Heart left ventricle (tissue), 16 donors: ENCODE measurements around the gene VAV1. TPM values are rescaled to one million over a fixed set of nuclear protein-coding genes. Genes with fewer than 3 reads are reported as not detected.

Experiments used
- ATAC-seq, 4 donors: fragments of 200-7000 bp; cut with Tn5 transposase; one replicate each; pipeline ENCODE4 v1.9.1; 2020 to 2022; ENCODE audit warnings: moderate library complexity in 4 of 4, mild to moderate bottlenecking in 3 of 4, moderate number of reproducible peaks in 1 of 4
- DNase-seq, 5 donors: peaks; one replicate each; pipeline ENCODE4 v3.0.0-alpha.2; 2020
- H3K27ac ChIP-seq, 12 donors: fragments of 200-600 bp; sonication (generic) in 4 of 12; one replicate each; pipeline versions ENCODE4 v1.5.0 to v1.8.0; 2016 to 2022; ENCODE audit warnings: mild to moderate bottlenecking in 2 of 12
- H3K27me3 ChIP-seq, 9 donors: fragments of 200-600 bp; sonication (generic) in 2 of 9; one replicate each; pipeline versions ENCODE4 v1.5.1 to v1.8.0; 2016 to 2022; ENCODE audit warnings: mild to moderate bottlenecking in 3 of 9
- H3K36me3 ChIP-seq, 9 donors: fragments of 200-600 bp; sonication (generic) in 2 of 9; one replicate each; pipeline versions ENCODE4 v1.5.0 to v1.8.0; 2018 to 2022; ENCODE audit warnings: mild to moderate bottlenecking in 2 of 9
- H3K4me1 ChIP-seq, 12 donors: fragments of 200-600 bp; sonication (generic) in 4 of 12; one replicate each; pipeline versions ENCODE4 v1.5.0 to v1.8.0; 2016 to 2022; ENCODE audit warnings: mild to moderate bottlenecking in 3 of 12
- H3K4me3 ChIP-seq, 12 donors: fragments of 200-600 bp; sonication (generic) in 4 of 12; one replicate each; pipeline versions ENCODE4 v1.5.0 to v1.8.0; 2017 to 2022; ENCODE audit warnings: mild to moderate bottlenecking in 9 of 12, moderate library complexity in 4 of 12
- H3K9me3 ChIP-seq, 12 donors: fragments of 200-600 bp; sonication (generic) in 4 of 12; one replicate each; pipeline versions ENCODE4 v1.5.0 to v1.8.0; 2016 to 2022; ENCODE audit warnings: mild to moderate bottlenecking in 1 of 12
- POLR2A ChIP-seq, 2 donors: fragments of 450-650 bp; IDR thresholded peaks; one replicate each; pipeline ENCODE4 v1.6.1; 2017; ENCODE audit warnings: antibody characterized with exemption in 2 of 2, mild to moderate bottlenecking in 2 of 2, moderate library complexity in 2 of 2
- WGBS, 4 donors: extraction: QIAGEN DNeasy Blood & Tissue Kit in 2 of 4; methylation state at CpG; one replicate each; pipeline versions ENCODE4 v1.1.5 to v1.1.7; 2013 to 2018; 5-methylcytosine and 5-hydroxymethylcytosine counted together
- intact Hi-C, 10 donors: fragments of 100-400 bp; cut with DNase I; formaldehyde crosslinking; loops; one replicate each; pipeline versions ENCODE4 v1.11.1 to v1.14.2; 2022
- polyA plus RNA-seq, 2 donors: library from polyadenylated mRNA; stranded (reverse); fragments of 200-250 nt; gene quantifications; one replicate each; pipeline ENCODE4 v1.2.3, GENCODE V29; 2013
- total RNA-seq, 9 donors: library from RNA; depleted of rRNA in 2 of 9; stranded (reverse); fragments of >200 nt in 2 of 9; fragmentation: NEBNext Ultra II Directional in 3 of 9; extraction: Animal tissue kit (Norgen Biotek cat#: 25700) in 3 of 9; gene quantifications; one replicate each; pipeline versions ENCODE4 v1.1.0 to v1.2.4, GENCODE V29; 2016 to 2023
- TF ChIP-seq, protein P1 (sequence below), 12 donors: fragments of 200-600 bp; sonication (generic) in 4 of 12; IDR thresholded peaks; one replicate each; pipeline versions ENCODE4 v1.5.0 to v1.8.0; 2018 to 2022; ENCODE audit warnings: antibody characterized with exemption in 12 of 12, mild to moderate bottlenecking in 5 of 12
- donor health status: ischemic (EF 13 %, LVEDD 7.1; RV severe dilation, severe dysfunction).
- donor health status: healthy with polysubstance abuse.
- donor health status: DM: no; HTN: yes; CAD: no.
- donor health status: DM: no; HTN: no; CAD: no.
- donor health status: ischemic (EF 25% LVEDD 6.9; RV normal size, moderate dysfunction).
- donor health status: ischemic (EF 25% LVEDD 5.7; RV mildly dilated, moderate dysfunction).
- donor health status: healthy.
- donor health status: DM: yes; HTN: yes; CAD: no.
- donor health status: ischemic (EF 35%, LVEDD 5.7; RV mildly dilated, moderate dysfunction).
- donor health status: nonischemic (EF 11% LVEDD 7.7; RV severe dilation, severe dysfunction).
- donor health status: DM: yes; HTN: yes; CAD: no.
- donor health status: PGD.
- donor health status: ischemic (EF 29% LVEDD 5.4; RV normal size, mild dysfunction).
- donor health status: nonischemic (EF 23%, LVEDD 6.1; RV moderate dilation, normal function).

Gene VAV1
- total and polyA plus RNA-seq, 11 donors, result 0.69 to 25.6 (median 1.2) TPM

DNA sequence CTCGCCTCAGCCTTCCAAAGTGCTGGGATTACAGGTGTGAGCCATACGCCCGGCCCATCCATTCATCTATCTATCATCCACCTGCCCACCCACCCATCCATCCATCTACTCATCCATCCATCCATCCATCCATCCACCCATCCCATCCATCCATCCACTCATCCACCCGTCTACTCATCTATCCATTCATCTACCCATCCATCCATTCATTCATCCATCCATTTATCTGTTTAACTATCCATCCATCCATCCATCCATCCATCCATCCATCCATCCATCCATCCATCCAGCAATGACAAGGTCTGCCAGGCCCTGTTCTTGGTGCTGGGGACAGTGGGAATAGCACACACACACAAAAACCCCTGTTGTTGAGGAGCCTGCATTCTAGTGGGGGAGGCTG is 4.5 kb downstream of the VAV1 start:
- no peak for TF ChIP-seq POLR2A (IDR thresholded peaks at IDR 0.05)
- TF ChIP-seq, protein P1, sequence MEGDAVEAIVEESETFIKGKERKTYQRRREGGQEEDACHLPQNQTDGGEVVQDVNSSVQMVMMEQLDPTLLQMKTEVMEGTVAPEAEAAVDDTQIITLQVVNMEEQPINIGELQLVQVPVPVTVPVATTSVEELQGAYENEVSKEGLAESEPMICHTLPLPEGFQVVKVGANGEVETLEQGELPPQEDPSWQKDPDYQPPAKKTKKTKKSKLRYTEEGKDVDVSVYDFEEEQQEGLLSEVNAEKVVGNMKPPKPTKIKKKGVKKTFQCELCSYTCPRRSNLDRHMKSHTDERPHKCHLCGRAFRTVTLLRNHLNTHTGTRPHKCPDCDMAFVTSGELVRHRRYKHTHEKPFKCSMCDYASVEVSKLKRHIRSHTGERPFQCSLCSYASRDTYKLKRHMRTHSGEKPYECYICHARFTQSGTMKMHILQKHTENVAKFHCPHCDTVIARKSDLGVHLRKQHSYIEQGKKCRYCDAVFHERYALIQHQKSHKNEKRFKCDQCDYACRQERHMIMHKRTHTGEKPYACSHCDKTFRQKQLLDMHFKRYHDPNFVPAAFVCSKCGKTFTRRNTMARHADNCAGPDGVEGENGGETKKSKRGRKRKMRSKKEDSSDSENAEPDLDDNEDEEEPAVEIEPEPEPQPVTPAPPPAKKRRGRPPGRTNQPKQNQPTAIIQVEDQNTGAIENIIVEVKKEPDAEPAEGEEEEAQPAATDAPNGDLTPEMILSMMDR (IDR thresholded peaks at IDR 0.05), result no peak
- H3K27me3 ChIP-seq, result peaks cover 0 to 4% (median 0%) of the 10 kb centered on the region in 9 donors
- H3K36me3 ChIP-seq, result peaks cover 0 to 15% (median 0%) of the 10 kb centered on the region in 9 donors
- DNase-seq, result no peak
- ATAC-seq, result no peak
- H3K9me3 ChIP-seq, result no peaks in the 10 kb centered on the region
- no peak overlapping the region for H3K4me3 ChIP-seq
- WGBS, 4 donors, result 86 to 90% (median 87%) methylated on average over 4 of the region's 4 CpGs
- H3K4me1 ChIP-seq, result peaks cover 0 to 27% (median 0%) of the 10 kb centered on the region in 12 donors
- no peak overlapping the region for H3K27ac ChIP-seq
- intact Hi-C loops, result loop anchor here in 1 of 10 donors (10.0 kb wide), 1 partner anchor 132 kb away; no protein-coding TSS in a partner anchor

DNA sequence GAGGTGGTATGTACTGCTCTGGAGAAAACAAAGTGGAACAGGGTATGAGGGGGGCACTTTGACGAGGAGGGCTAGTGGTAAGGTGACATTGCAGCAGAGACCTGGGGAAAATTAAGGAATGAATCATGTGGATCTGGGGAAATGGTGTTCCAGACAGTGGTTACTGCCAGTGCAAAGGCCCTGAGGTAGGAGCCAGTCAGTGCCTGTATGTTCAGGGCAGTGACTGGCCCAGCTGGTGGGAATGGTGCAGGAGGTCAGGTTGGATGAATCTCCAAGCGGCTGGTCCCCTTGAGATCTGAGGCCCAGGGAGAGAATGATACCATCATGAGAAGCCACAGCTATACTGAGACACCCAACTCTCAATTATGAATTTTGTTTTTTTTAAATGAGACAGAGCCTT is 4.9 kb downstream of the VAV1 start:
- Histone ChIP-seq H3K9me3 (no peaks in the 10 kb centered on the region), H3K4me1 (peaks cover 0 to 27% (median 0%) of the 10 kb centered on the region in 12 donors), H3K36me3 (peaks cover 0 to 19% (median 0%) of the 10 kb centered on the region in 9 donors), H3K27ac (no peak overlapping the region), H3K27me3 (no peaks in the 10 kb centered on the region), H3K4me3 (no peak overlapping the region)
- ATAC-seq (no peak), DNase-seq (no peak)
- no peak for TF ChIP-seq POLR2A (IDR thresholded peaks at IDR 0.05)
- TF ChIP-seq, protein P1 (IDR thresholded peaks at IDR 0.05), result no peak
- WGBS, 4 donors, result 78 to 97% (median 85%) methylated on average over 2 of the region's 2 CpGs
- intact Hi-C loops, result loop anchor here in 1 of 10 donors (10.0 kb wide), 1 partner anchor 133 kb away; no protein-coding TSS in a partner anchor

DNA sequence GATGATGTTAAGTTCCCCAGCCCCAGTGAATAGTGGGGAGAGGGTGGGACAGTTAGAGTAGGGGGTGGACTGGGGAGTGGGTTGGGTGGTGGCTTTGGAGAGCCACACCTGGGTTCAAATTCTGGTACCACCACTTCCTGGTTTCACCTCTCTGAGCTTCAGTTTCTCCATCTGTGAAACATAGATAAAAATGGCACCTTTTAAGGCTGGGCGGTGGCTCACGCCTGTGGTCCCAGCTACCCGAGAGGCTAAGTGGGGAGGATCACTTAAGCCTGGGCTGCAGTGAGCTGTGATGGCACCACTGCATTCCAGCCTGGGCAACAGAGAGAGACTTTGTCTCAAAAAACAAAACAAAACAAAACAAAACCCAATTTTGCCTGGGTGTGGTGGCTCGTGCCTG is 5.9 kb downstream of the VAV1 start:
- H3K4me1 ChIP-seq, result peaks cover 0 to 27% (median 0%) of the 10 kb centered on the region in 12 donors
- ATAC-seq (no peak), DNase-seq (no peak)
- peaks cover 0 to 5% (median 0%) of the 10 kb centered on the region in 9 donors for H3K27me3 ChIP-seq
- TF ChIP-seq, protein P1 (IDR thresholded peaks at IDR 0.05), result no peak
- TF ChIP-seq POLR2A (IDR thresholded peaks at IDR 0.05), result no peak
- intact Hi-C loops, result loop anchor here in 1 of 10 donors (10.0 kb wide), 1 partner anchor 134 kb away; no protein-coding TSS in a partner anchor
- 61 to 81% (median 75%) methylated on average over 4 of the region's 4 CpGs for WGBS, 4 donors
- no peak overlapping the region for H3K4me3 ChIP-seq
- peaks cover 0 to 20% (median 0%) of the 10 kb centered on the region in 9 donors for H3K36me3 ChIP-seq
- no peak overlapping the region for H3K27ac ChIP-seq
- no peaks in the 10 kb centered on the region for H3K9me3 ChIP-seq

DNA sequence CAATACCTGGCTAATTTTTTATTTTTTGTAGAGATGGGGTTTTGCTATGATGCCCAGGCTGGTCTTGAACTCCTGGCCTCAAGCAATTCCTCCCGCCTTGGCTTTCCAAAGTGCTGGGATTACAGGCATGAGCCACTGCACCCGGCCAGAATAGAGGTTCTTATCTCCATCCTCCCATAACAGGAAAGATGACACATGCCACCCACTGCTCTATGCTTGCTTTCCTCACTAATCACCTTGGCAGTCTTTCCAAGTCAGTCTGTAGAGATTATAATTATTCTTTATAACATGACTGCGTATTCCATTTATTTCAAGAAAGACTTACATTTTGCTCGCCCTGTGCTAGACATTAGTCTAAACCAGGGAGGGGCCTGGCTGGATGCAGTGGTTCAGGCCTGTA is 6.7 kb downstream of the VAV1 start:
- ATAC-seq (no peak), DNase-seq (no peak)
- Histone ChIP-seq H3K27ac (no peak overlapping the region), H3K27me3 (peaks cover 0 to 7% (median 0%) of the 10 kb centered on the region in 9 donors), H3K9me3 (no peaks in the 10 kb centered on the region), H3K4me3 (no peak overlapping the region), H3K36me3 (peaks cover 0 to 20% (median 0%) of the 10 kb centered on the region in 9 donors), H3K4me1 (peaks cover 0 to 27% (median 0%) of the 10 kb centered on the region in 12 donors)
- TF ChIP-seq POLR2A (IDR thresholded peaks at IDR 0.05), result no peak
- TF ChIP-seq, protein P1 (IDR thresholded peaks at IDR 0.05), result no peak
- intact Hi-C loops, result loop anchor here in 1 of 10 donors (10.0 kb wide), 1 partner anchor 134 kb away; no protein-coding TSS in a partner anchor
- WGBS, 4 donors, result 57 to 72% (median 63%) methylated on average over 4 of the region's 4 CpGs
